ENCODE measurements around the gene ENTPD2. TPM values are rescaled to one million over a fixed set of nuclear protein-coding genes. Genes with fewer than 3 reads are reported as not detected.
A peak's percentile ranks its signal among the peaks of the same experiment; 100 is the strongest.

Gene ENTPD2
- total and polyA plus RNA-seq, 2 donors (not counting 3 experiments of a cell fraction or from before 2014, with no cell fraction given), result not detected

DNA sequence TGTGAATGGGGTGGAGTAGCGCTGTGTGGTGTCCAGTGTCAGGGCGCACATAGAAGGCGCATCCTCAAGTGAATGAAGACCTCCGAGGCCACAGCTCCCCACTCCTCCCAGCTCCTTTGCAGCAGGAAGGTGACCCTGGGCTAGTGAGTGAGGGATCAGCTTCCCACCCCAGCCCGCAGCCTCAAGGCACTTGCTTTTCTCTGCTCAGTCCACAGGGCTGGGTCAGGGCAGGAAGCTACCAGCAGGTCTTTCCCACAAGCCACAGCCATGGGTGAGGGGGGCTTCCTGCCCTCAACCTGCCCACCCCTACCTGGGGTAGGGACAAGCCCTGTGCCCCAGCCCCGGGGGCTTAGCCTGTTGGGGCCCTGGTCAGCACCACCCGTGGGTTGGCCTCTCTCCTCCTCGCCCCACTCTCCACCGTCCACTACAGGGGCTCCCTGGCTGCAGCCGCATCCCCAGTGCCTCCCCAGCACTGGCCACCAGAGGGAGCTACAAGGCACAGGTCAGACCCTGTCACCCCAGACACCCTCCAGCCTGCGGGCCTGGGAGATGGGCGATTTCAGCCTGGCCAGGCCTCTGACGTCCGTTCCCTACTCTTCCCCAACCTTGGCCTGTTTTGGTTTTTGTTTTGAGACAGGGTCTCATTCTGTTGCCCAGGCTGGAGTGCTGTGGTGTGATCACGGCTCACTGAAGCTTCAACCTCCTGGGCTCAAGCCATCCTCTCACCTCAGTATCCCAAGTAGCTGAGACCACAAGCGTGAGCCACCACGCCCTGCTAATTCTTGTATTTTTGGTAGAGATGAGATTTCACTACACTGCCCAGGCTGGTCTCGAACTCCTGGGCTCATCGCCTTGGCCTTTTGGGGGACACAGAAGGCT lies 24.6 kb downstream of the ENTPD2 start:
- Histone ChIP-seq H3K4me3 (replicated peaks in 1 of 3; ENCODE audit: insufficient read depth in 1 of 3, low read depth in 1 of 3, low read length in 3 of 3) (no peak overlapping the region), H3K9me1 (replicated peaks; ENCODE audit: control insufficient read depth, extremely low read depth, insufficient read depth, low read length) (no peaks in the 10 kb centered on the region), H3K4me1 (ENCODE audit: control insufficient read depth, extremely low read depth, insufficient read depth, low read length) (peaks cover 12% of the 10 kb centered on the region), H3K27me3 (ENCODE audit: control insufficient read depth in 2 of 2, insufficient read depth in 2 of 2, low read length in 2 of 2) (no peaks in the 10 kb centered on the region), H3K27ac (ENCODE audit: insufficient read depth, low read depth, low read length) (no peak overlapping the region), H3K4me2 (ENCODE audit: insufficient read depth, low read length) (no peak overlapping the region), H4K20me1 (replicated peaks; ENCODE audit: control insufficient read depth, extremely low read depth, insufficient read depth, low read length) (no peaks in the 10 kb centered on the region), H3K79me2 (ENCODE audit: control insufficient read depth, insufficient read depth, low read length) (no peaks in the 10 kb centered on the region), H3K9me3 (replicated peaks; ENCODE audit: control insufficient read depth, insufficient read depth, low read length) (no peaks in the 10 kb centered on the region), H3K9ac (replicated peaks; ENCODE audit: extremely low read depth, insufficient read depth, low read length) (no peak overlapping the region), H2AFZ (ENCODE audit: low read depth, low read length) (no peak overlapping the region), H3K36me3 (ENCODE audit: control insufficient read depth in 2 of 2, extremely low read depth in 1 of 2, insufficient read depth in 2 of 2, low read length in 2 of 2) (no peaks in the 10 kb centered on the region)
- DNase-seq (ENCODE audit: low read depth, low spot score), result peak; percentile 59
- CTCF ChIA-PET, result interaction anchor here (0.6 to 4.5 kb wide), 61 partner anchors 8 to 269 kb away, joined by 3 to 34 read pairs (median 5); partner anchors contain the start of genes AJM1, ANAPC2, CCDC183 and CLIC3
- peak; percentile 63 for FAIRE-seq
- no TSS peak for BruUV-seq (replicated peaks)
- POLR2A ChIA-PET, result no interaction called here
- dilution Hi-C loops (cut with MboI; ENCODE audit: extremely low pct_ligation_motif_present, low sequenced_read_pairs), result no loop called here
- intact Hi-C loops (cut with micrococcal nuclease), result loop anchor here (1.0 to 2.0 kb wide), 4 partner anchors 16 to 58 kb away; partner anchors contain the start of gene MAN1B1
- TF ChIP-seq, protein P1, sequence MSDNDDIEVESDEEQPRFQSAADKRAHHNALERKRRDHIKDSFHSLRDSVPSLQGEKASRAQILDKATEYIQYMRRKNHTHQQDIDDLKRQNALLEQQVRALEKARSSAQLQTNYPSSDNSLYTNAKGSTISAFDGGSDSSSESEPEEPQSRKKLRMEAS (IDR thresholded peaks at IDR 0.05; ENCODE audit: insufficient read depth, insufficient read length), result no peak
- TF ChIP-seq POLR2AphosphoS5 (IDR thresholded peaks at IDR 0.05; ENCODE audit: insufficient read depth, low read depth, low read length), result no peak
- TF ChIP-seq, protein P2, sequence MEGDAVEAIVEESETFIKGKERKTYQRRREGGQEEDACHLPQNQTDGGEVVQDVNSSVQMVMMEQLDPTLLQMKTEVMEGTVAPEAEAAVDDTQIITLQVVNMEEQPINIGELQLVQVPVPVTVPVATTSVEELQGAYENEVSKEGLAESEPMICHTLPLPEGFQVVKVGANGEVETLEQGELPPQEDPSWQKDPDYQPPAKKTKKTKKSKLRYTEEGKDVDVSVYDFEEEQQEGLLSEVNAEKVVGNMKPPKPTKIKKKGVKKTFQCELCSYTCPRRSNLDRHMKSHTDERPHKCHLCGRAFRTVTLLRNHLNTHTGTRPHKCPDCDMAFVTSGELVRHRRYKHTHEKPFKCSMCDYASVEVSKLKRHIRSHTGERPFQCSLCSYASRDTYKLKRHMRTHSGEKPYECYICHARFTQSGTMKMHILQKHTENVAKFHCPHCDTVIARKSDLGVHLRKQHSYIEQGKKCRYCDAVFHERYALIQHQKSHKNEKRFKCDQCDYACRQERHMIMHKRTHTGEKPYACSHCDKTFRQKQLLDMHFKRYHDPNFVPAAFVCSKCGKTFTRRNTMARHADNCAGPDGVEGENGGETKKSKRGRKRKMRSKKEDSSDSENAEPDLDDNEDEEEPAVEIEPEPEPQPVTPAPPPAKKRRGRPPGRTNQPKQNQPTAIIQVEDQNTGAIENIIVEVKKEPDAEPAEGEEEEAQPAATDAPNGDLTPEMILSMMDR (IDR thresholded peaks at IDR 0.05; ENCODE audit: extremely low read depth in 1 of 2, insufficient read depth in 1 of 2, low read depth in 1 of 2, low read length in 2 of 2), result peak; percentile 90 to 98
